ENCODE results near the gene RAI1.
"Not testable (repeated sequence)": the region's sequence is repeated elsewhere in the genome, so short reads cannot be mapped to it uniquely, and the experiment has no call there.

Gene RAI1

DNA sequence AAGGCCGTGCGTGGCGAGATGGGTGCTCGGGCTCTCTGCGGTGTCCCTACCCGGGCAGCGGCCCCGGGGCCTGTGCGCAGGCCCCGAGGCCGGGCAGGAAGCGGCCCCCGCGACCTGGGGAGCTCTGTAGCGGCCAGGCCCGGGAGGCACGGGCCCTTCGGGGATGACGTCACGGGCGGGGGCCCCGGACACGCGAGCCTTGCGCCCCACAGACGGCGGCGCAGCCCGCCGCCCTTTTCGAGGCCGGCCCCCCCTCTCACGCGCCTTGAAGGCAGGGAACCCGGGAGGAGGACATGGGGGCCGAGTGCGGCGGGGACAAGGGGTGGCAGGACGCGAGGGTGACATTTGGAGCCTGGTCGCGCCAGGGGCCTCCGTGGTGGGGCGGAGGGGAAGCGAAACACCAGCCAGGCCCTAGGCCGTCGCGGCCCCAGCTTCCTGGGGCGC lies 1.1 kb downstream of the RAI1 start:
- DNase-seq (ENCODE audit: low read depth) = peak; percentile 56

DNA sequence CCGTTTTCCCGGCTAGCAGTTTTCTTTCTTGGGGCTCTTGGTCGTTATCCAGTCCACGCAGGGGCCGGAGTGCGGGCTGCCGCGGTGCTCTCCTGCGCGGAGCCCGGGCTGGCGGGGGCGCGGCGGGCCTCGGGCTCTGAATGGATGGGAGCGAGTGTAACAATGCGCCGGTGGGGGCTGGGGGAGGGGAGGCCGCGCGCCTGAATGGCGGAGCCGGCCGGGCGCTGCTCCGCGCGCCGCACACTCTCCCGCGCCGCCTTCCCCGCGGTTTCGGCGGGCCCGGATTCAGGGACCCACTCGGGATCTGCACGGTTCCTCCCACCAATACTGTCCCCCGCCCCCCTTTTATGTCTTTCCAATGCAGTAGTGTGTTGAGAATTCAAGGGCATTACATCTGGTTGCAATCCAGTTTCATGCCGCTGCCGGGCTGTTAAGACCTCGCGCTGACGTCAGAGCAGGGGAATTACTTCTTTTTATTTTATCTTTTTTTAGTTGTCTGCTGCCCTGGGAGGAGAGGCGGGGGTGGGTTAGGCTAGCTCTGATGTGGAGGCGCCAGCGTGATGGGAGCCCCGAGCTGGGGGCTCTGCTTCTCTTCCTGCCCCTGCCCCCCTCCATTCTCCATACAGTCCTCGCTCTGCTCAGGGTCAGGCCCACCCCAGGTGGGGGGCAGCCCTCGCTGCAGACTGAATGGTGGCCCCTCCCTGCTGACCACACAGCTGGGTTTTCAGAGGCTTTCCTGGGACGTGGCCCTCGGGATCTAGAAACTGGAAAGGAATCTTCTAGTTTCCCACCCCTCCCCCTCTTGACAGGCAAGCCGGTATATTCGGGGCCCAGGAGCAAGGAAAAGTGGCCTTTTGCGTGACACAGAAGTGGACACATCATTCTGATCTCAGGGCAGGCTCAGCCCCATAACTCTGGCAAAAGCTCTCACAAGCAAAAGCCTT lies 1.8 kb downstream of the RAI1 start:
- DNase-seq (ENCODE audit: low read depth) = peak; percentile 93

DNA sequence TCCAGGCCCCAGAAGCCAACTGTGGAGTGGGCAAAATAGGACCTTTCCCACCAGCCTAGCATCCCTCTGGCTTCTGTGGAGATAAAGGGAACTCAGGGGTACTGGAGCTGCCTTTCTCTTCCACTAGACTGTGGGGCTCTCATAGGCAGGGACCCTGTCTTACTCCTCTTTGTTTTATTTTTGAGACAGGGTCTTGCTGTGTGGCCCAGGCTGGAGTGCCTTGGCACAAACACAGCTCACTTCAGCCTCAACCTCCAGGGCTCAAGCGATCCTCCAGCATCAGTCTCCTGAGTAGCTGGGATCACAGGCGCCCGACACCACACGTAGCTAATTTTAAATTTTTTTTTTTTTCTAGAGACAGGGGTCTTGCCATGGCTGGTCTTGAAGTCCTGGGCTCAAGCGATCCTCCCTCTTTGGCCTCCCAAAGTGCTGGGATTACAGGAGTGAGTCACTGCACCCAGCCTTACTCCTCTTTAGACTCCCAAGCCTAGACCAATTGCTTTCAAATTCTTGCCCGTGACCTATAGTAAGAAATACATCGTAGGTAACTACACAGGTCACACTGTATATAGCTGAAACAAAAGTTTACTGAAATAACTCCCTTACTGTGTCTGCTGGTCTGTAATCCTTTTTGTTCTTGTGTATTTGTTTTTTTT lies 2.6 kb downstream of the RAI1 start:
- peak; percentile 46 for DNase-seq (ENCODE audit: low read depth)

- DNase-seq (ENCODE audit: low read depth) = peak; percentile 55
These were observed 3.9 kb downstream of the RAI1 start for GRCh38 chr17:17684906-17685774.

DNA sequence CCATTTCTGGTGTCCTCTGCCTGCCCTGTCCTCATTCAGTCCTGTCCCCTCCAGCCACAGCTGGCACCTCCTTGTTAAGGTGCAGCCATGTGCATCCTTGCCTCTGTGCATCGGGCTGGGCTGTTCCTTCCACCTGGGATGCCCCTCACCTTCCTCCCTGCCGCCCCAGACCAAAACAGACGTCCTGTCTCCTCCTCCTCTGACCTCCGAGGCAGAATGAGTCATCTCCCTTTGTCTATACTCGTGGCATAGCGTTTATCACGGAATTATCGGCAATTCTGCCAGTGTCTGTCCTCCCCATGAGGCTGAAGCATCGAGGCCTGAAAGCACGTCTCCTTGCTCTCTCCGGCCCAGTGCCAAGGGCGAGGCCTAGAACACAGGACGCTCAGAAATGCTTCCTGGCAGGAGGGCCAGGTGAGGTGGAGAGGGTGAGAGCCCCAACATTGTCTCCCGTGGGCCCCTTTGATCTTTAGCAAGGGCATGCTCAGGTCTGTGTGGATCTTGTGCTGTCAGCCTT lies 4.6 kb downstream of the RAI1 start:
- DNase-seq (ENCODE audit: low read depth) = peak; percentile 91

- DNase-seq (ENCODE audit: low read depth) = no peak
These were observed 8.1 kb downstream of the RAI1 start for GRCh38 chr17:17689312-17689711.

DNA sequence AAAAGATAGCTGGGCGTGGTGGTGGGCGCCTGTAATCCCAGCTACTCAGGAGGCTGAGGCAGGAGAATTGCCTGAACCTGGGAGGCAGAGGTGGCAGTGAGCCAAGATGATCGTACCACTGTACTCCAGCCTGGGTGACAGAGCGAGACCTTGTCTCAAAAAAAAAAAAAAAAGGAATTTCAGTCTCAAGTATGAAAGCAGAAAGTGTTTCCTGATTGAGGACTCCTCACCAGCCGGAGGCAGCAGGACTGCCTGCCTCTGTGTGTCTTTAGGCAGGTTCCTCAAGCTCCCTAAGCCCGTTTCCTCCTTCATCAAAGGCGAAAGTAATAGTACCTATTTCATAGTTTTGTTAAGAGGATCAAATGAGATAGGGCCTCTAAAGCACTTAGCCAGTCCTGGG lies 9.0 kb downstream of the RAI1 start:
- DNase-seq (ENCODE audit: low read depth) = not testable (repeated sequence)

DNA sequence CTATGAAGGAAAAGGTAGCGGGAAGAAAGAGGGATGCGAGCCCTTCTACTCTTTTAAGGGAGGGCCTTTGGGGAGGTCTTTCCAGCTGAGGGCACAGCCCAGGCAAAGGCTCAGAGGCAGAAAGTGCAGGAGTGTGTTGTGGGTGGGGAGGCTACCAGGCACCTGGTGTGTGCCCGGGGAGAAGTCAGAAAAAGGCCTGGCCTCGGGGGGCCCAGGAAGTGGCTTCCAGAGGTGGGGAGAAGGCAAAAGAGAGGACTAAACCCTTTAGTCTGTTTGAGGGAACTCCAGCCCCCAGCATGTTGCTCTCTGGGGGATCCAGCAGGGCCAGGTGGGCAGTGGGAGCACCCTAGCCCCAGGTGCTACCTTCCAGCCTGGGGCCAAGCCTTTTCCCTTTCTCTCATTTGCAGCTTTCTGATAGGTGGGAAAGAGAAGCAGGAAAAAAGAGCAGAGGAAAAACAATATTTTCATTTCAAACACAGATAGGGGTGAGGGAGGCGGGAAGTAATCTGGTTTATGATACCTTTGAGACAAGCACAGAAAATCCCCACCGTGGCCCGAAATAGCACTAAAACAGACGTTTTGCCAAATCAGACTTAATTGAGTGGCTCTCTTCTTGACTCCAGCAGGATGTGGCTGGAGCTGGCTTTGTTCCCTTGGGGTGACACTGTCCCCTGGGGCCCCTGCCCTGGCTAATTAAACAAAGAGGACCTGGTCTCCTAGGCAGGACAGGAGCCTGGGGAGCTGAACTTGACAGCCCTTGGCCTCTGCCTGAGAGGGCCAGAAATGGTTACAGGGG lies 10.4 kb downstream of the RAI1 start:
- DNase-seq (ENCODE audit: low read depth) = peak; percentile 66

GRCh38 chr17:17692353-17693252 lies 11.3 kb downstream of the RAI1 start:
- DNase-seq (ENCODE audit: low read depth) = peak; percentile 28

DNA sequence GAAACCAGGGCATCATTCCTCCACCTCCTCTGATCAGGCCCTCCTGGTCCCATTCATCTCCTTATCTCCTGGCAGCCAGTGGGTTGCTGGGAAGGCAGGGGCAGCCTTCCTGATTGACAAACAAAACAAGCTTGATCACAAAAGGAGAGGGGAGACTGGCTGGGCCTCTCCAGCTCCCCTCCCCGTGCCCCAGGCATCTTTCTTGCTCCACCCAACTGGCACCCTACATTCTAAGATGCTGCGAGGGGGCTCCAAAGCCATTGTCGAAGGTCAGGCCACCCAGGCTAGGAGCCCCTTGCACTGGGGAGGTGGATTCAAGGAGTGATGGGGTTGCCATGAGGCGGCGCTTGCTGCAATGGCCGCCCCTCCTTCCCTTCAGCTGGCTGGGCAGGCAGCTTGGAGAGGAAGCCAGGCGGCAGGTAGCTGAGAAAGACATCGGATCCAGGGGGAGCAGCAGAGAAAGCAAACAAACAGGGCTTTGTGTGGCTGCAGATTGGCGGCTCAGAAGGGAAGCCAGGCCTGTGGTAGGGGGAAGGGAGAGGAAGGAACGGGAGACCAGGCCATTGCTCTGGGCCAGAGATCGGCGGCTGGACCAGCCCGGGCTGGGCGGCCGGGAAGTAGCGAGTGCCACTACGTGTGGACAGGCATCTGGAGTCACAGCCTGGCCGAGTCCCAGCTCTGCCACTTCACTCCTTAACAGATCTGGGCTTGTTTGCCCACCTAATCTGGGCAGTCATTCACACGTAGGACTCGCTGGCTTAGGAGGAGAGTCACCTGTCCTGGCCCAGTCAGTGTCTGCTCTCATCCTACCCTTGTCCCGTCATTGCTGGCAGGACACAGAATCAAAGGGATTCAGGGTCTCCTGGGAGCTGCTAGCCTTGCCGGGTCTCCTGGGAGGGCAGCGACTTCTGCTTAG lies 12.3 kb downstream of the RAI1 start:
- DNase-seq (ENCODE audit: low read depth) = peak; percentile 42

DNA sequence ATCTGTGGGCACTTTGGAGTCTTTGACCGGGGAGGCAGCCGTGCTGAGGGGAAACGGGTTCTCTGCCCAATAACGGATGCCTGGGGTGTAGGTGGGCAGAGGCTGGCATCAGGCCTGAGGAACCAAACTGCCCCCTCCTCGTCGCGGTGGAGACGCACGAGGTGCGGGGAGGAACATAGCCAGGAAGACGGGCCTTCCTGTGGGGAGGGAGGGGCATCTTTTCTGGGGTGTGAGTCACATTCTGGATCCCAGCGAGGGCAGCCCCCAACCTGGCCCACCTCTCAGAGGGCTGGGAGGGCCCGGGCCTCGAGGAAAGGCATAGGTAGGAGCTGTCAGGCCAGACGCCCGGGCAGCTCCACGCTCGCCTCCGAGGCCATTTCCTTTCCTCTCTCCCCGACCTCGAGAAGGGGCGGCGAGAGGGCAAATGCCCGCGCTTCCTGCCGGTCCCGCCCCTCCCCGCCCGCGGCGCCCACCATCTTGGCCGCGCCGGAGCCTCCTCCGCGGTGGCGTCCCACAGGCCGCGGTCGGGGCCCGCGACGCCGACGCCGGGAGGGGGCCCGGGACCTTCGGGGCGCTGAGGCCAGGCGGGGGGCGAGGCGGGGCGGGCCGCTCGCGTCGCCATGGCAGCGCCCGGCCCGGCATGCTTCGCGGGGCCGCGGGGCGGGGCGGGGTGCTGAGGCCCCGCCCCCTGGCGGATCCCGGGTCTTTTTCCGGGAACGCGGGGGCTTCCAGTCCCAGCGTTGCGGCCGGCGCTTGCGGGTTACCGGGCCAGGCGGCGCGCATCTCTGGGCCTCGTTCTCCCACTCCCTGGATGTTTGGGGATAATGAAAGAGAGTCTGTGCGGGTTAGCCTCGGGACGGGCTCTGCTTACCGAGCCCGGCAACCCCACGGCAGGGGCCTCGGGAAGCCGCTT lies 13.2 kb downstream of the RAI1 start:
- DNase-seq (ENCODE audit: low read depth) = peak; percentile 71

DNA sequence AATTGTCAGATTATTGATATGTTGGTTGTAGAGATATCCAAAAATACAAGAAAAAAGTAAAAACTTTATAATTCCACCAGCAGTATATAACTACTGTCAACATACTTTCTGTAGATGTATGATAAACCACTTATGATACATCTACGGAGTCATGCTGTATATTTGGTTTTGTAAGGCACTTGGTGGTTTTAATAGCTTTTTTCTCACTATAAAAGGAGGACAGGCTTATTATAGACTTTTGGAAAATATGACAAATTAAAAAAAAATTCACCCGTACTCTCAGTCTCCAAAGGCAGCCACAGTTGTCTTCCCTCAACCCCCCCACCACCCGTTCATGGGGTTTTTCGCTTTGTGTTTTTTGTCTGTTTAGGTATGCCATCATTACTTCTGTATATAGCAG lies 14.8 kb downstream of the RAI1 start:
- peak; percentile 64 for DNase-seq (ENCODE audit: low read depth)

DNA sequence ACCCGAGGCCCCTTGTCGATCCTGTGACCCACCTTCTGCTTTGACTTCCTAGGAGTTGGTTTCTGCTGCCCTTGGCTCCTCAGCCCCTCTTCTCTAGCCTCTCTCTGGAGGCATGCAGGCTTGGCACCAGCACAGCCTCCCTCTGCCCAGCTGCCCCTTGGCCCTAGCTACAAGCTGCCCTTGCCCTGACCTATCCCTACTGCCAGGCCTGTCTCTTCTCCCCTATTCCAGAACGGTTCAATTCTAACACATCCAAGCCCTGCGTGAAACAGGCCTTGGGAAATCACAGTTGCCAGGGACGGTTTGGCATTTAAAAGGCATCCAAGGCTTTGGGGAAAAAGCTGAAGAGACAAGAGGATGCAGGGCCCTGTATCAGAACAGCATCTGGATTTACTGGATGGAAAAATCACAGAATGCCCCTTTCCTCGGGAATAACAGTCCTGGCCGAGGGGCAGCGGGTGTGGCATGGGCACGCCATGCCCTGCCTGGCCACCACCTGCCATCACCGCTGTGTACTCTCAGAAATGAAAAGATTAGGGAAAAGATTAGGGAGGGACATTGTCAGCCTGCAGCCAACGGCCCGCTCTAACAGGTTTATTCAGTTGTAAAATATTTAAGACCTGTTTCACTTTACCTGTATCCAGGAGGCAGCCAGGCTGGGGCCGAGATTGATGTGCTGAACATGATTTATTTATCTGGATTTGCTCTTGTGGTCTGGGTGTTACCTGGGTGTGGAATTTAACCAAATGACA lies 15.8 kb downstream of the RAI1 start:
- no peak for DNase-seq (ENCODE audit: low read depth)

DNA sequence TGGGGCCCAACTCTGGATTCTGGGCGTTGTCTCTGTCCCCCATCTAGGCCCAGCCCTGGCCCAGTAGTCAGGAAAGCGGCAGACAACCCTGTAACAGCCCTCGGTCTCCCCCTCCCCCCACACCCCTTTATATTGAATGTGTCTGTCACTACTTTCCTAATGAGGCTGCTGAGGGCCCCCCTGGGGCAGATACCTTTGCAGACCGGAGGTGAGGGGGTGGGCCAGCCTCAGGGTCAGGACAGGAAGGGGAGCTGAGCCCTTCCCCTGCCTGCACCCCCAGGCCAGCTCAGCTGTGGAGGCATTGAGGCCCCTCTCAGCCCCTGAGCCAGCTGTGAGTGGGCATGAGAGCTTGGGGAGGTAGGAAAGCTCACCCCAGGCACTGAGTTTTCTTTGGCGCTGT lies 17.1 kb downstream of the RAI1 start:
- DNase-seq (ENCODE audit: low read depth) = no peak

GRCh38 chr17:17698869-17699351 lies 17.7 kb downstream of the RAI1 start:
- peak; percentile 66 for DNase-seq (ENCODE audit: low read depth)

- no peak for DNase-seq (ENCODE audit: low read depth)
These were observed 18.2 kb downstream of the RAI1 start for GRCh38 chr17:17699491-17699890.

Data from EH (cell line).